Astrocyte (in vitro differentiated cells and primary cell): ENCODE data around the gene ARRB1. TPM values are rescaled to one million over a fixed set of nuclear protein-coding genes. Genes with fewer than 3 reads are reported as not detected.

Source experiments
- DNase-seq: peaks from one replicate; pipeline ENCODE4 v3.0.0-alpha.2; 2010; ENCODE audit warnings: low read depth
- FAIRE-seq: peaks from 2 replicates; lab custom pipeline; 2011; peaks lifted over from hg19 to GRCh38; lab: Jason Lieb, UNC
- H2AFZ ChIP-seq: 2 replicates; pipeline ENCODE4 v1.6.0; 2012; ENCODE audit warnings: low read depth, low read length, inconsistent platforms
- H3K27ac ChIP-seq: 2 replicates; pipeline ENCODE4 v1.5.1; 2011; ENCODE audit warnings: low read depth, low read length, inconsistent platforms
- H3K27me3 ChIP-seq: 2 replicates; pipeline ENCODE4 v1.6.0; 2011; ENCODE audit warnings: low read length, inconsistent platforms; ENCODE audit not compliant: insufficient read depth
- H3K36me3 ChIP-seq: 2 replicates; pipeline ENCODE4 v1.5.1; 2011; ENCODE audit warnings: low read length, inconsistent platforms; ENCODE audit not compliant: insufficient read depth
- H3K4me1 ChIP-seq: 2 replicates; pipeline ENCODE4 v1.5.1; 2011; ENCODE audit warnings: low read length, inconsistent platforms; ENCODE audit not compliant: insufficient read depth
- H3K4me2 ChIP-seq: 2 replicates; pipeline ENCODE4 v1.6.0; 2012; ENCODE audit warnings: low read length, inconsistent platforms
- H3K4me3 ChIP-seq: 2 replicates; pipeline ENCODE4 v1.5.1; 2011; ENCODE audit warnings: low read depth, mild to moderate bottlenecking, low read length, inconsistent platforms; ENCODE audit not compliant: insufficient read depth
- H3K79me2 ChIP-seq: 2 replicates; pipeline ENCODE4 v1.6.0; 2012; ENCODE audit warnings: mild to moderate bottlenecking, low read length, inconsistent platforms; ENCODE audit not compliant: insufficient read depth
- H3K9ac ChIP-seq: 2 replicates; pipeline ENCODE4 v1.6.0; 2012; ENCODE audit warnings: mild to moderate bottlenecking, low read length, inconsistent platforms
- H3K9me3 ChIP-seq: 2 replicates; pipeline ENCODE4 v1.5.1; 2012; ENCODE audit warnings: low read depth, mild to moderate bottlenecking, low read length, inconsistent platforms; ENCODE audit not compliant: insufficient read depth
- H4K20me1 ChIP-seq: 2 replicates; pipeline ENCODE4 v1.6.0; 2012; ENCODE audit warnings: low read length, inconsistent platforms; ENCODE audit not compliant: insufficient read depth
- H3K27ac Mint-ChIP-seq: one replicate; pipeline ENCODE4 v1.8.0; 2021; ENCODE audit warnings: mild to moderate bottlenecking, mixed read lengths; ENCODE audit not compliant: unreplicated experiment
- H3K27me3 Mint-ChIP-seq: one replicate; pipeline ENCODE4 v1.8.0; 2021; ENCODE audit warnings: low read depth, mixed read lengths; ENCODE audit not compliant: unreplicated experiment
- H3K36me3 Mint-ChIP-seq: one replicate; pipeline ENCODE4 v1.8.0; 2021; ENCODE audit warnings: low read depth, mixed read lengths; ENCODE audit not compliant: unreplicated experiment
- H3K4me1 Mint-ChIP-seq: one replicate; pipeline ENCODE4 v1.8.0; 2021; ENCODE audit warnings: low read depth, mixed read lengths; ENCODE audit not compliant: unreplicated experiment
- H3K4me3 Mint-ChIP-seq: one replicate; pipeline ENCODE4 v1.8.0; 2021; ENCODE audit warnings: mild to moderate bottlenecking, moderate library complexity, mixed read lengths; ENCODE audit not compliant: unreplicated experiment
- H3K9me3 Mint-ChIP-seq: one replicate; pipeline ENCODE4 v1.8.0; 2021; ENCODE audit warnings: mild to moderate bottlenecking, mixed read lengths; ENCODE audit not compliant: unreplicated experiment
- EZH2 ChIP-seq: IDR thresholded peaks from 2 replicates; pipeline ENCODE4 v1.6.1; 2012; ENCODE audit warnings: mild to moderate bottlenecking, low read length, inconsistent platforms; ENCODE audit not compliant: insufficient read depth
- total RNA-seq: library from RNA; stranded (reverse); gene quantifications from 2 replicates; pipeline ENCODE4 v1.2.1, GENCODE V29; 2021
- TF ChIP-seq, protein P1 (sequence below): IDR thresholded peaks from 2 replicates; pipeline ENCODE4 v1.5.1; 2011; ENCODE audit warnings: low read depth, mild to moderate bottlenecking, inconsistent platforms, low read length, moderate library complexity; ENCODE audit not compliant: insufficient read depth

ARRB1 gene
- total RNA-seq, 1 donor from 2014 or later = 28.5 TPM

DNA sequence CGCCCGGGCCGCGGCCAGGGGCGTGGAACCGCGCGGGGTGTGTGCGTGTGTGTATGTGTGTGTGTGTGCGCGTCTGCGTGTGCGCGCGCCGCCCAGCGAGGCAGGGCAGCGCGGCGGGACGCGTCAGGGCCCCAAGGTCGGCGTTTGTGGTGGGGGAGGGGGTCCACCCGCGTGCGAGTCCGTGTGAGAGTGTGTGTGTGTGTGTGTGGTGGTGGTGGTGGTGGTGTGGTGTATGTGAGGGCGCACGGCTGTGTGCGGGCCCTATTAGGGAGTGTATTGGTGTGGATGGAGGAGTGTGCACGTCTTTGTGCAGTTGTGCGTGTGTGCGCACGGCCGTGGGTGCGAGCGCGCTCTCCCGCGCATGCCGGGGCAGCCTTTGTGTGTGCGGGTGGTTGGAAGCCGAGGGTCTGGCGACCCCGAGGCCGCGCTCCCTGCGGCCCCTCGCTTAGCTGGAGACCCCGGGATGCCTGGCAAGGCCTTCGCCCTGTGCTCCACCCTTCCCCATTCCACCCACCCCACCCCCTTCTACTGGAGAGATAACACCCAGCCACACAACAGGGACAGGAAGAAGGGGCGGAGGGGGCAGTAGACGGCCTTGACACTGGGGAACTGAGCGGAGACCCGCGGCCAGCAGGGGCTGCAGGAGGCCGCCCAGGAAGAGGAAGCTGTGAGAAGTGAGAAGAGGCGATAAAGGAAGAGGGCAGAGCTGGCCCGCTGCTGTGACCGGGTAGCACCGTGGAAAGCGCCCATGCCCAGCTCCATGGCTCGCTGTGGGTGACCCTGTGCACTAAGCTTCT, 528 bp upstream of the ARRB1 start:
- H3K4me3 ChIP-seq = peak overlapping the region; percentile 71
- peak overlapping the region; percentile 77 for H3K9ac ChIP-seq
- TF ChIP-seq, protein P1, sequence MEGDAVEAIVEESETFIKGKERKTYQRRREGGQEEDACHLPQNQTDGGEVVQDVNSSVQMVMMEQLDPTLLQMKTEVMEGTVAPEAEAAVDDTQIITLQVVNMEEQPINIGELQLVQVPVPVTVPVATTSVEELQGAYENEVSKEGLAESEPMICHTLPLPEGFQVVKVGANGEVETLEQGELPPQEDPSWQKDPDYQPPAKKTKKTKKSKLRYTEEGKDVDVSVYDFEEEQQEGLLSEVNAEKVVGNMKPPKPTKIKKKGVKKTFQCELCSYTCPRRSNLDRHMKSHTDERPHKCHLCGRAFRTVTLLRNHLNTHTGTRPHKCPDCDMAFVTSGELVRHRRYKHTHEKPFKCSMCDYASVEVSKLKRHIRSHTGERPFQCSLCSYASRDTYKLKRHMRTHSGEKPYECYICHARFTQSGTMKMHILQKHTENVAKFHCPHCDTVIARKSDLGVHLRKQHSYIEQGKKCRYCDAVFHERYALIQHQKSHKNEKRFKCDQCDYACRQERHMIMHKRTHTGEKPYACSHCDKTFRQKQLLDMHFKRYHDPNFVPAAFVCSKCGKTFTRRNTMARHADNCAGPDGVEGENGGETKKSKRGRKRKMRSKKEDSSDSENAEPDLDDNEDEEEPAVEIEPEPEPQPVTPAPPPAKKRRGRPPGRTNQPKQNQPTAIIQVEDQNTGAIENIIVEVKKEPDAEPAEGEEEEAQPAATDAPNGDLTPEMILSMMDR = no peak
- no peak for TF ChIP-seq EZH2
- peak overlapping the region; percentile 96 for H2AFZ ChIP-seq
- FAIRE-seq (no peak), DNase-seq (peak; percentile 41)
- no peaks in the 10 kb centered on the region for H3K36me3 ChIP-seq
- no peaks in the 10 kb centered on the region for H3K27me3 ChIP-seq
- H3K4me1 Mint-ChIP-seq = peaks cover 28% of the 10 kb centered on the region
- no peaks in the 10 kb centered on the region for H3K79me2 ChIP-seq
- H3K27ac Mint-ChIP-seq = no peak overlapping the region
- H3K27ac ChIP-seq = no peak overlapping the region
- no peaks in the 10 kb centered on the region for H3K27me3 Mint-ChIP-seq
- H3K9me3 Mint-ChIP-seq = no peaks in the 10 kb centered on the region
- H3K4me3 Mint-ChIP-seq = peak overlapping the region; percentile 89
- no peaks in the 10 kb centered on the region for H3K9me3 ChIP-seq
- H4K20me1 ChIP-seq = peaks cover 9% of the 10 kb centered on the region
- H3K4me2 ChIP-seq = peak overlapping the region; percentile 100
- no peaks in the 10 kb centered on the region for H3K36me3 Mint-ChIP-seq
- H3K4me1 ChIP-seq = peaks cover 27% of the 10 kb centered on the region

DNA sequence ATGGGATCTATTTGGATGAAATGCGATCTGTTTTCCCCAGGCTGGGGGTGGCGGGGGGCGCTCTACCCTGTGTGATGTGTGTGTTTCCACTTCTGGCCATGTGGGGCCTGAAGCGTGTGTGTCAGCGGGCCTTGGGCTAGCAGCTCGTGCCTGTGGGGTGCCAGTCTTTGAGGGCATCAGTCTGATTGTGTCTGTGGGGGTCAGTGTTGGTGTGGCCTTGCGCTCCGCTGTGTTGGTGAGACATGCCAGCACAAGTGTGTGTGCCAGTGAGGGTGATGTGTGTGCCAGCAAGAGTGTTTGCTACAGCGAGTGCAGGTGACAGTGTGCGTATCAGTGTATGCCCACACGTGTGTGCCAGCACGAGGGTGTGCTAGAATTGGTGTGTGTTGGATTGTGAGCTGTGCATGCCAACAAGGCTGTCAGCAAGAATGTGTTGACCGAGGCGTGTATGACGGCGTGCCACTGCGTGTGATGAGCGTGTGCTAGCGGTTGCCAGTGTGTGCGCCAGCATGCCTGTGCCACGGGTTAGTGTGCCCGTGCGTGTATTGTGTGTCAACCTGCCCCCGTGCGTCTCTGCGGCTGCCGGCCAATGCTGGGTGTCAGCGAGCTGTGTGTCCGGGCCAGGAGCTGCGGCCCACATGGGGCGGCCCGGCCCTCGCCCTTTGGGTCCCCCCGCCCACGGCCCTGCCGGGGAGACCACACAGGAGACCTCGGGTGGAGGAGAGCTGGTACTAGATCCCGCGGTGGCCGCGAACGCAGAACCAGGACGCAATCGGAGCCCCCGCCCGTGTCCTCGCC, 519 bp downstream of the ARRB1 start:
- FAIRE-seq = no peak

More for the DNA sequence above, 519 bp downstream of the ARRB1 start:
- Histone ChIP-seq H3K9ac (peak overlapping the region; percentile 73), H4K20me1 (peaks cover 9% of the 10 kb centered on the region), H3K4me3 (peak overlapping the region; percentile 71), H3K36me3 (no peaks in the 10 kb centered on the region), H3K27ac (no peak overlapping the region), H3K4me1 (peaks cover 29% of the 10 kb centered on the region), H3K27me3 (no peaks in the 10 kb centered on the region), H3K79me2 (no peaks in the 10 kb centered on the region), H3K4me2 (peak overlapping the region; percentile 100), H2AFZ (peak overlapping the region; percentile 96), H3K9me3 (no peaks in the 10 kb centered on the region)
- H3K27me3 Mint-ChIP-seq = no peaks in the 10 kb centered on the region
- peak overlapping the region; percentile 70 for H3K27ac Mint-ChIP-seq
- H3K36me3 Mint-ChIP-seq = no peaks in the 10 kb centered on the region
- TF ChIP-seq, protein P1 = no peak
- TF ChIP-seq EZH2 = peak; percentile 30
- no peaks in the 10 kb centered on the region for H3K9me3 Mint-ChIP-seq
- H3K4me3 Mint-ChIP-seq = peak overlapping the region; percentile 88
- DNase-seq = peak; percentile 40
- H3K4me1 Mint-ChIP-seq = peaks cover 30% of the 10 kb centered on the region
